Upper lobe of left lung (tissue), 6 donors: ENCODE results near the gene MED13L. TPM values are rescaled to one million over a fixed set of nuclear protein-coding genes. Genes with fewer than 3 reads are reported as not detected.
"Not testable (repeated sequence)": the region's sequence is repeated elsewhere in the genome, so short reads cannot be mapped to it uniquely, and the experiment has no call there.

Experiments
- ATAC-seq, 2 donors: fragments of 200-7000 bp; cut with Tn5 transposase; one replicate each; pipeline ENCODE4 v1.9.1; 2022; ENCODE audit warnings: mild to moderate bottlenecking in 2 of 2, moderate library complexity in 2 of 2; ENCODE audit not compliant: low FRiP score in 2 of 2
- DNase-seq, 2 donors: peaks; one replicate each; pipeline ENCODE4 v3.0.0-alpha.2; 2019 to 2020
- H3K27ac ChIP-seq, 4 donors: fragments of 200-600 bp; sonication (generic); one replicate each; pipeline ENCODE4 v1.5.1; 2016 to 2019
- H3K27me3 ChIP-seq, 4 donors: fragments of 200-600 bp; sonication (generic); one replicate each; pipeline ENCODE4 v1.5.1; 2017 to 2019
- H3K36me3 ChIP-seq, 4 donors: fragments of 200-600 bp; sonication (generic); one replicate each; pipeline ENCODE4 v1.5.1; 2016 to 2019
- H3K4me1 ChIP-seq, 4 donors: fragments of 200-600 bp; sonication (generic); one replicate each; pipeline ENCODE4 v1.5.1; 2018 to 2019
- H3K4me3 ChIP-seq, 4 donors: fragments of 200-600 bp; sonication (generic); one replicate each; pipeline ENCODE4 v1.5.1; 2017 to 2019; ENCODE audit warnings: mild to moderate bottlenecking in 2 of 4, moderate library complexity in 1 of 4
- H3K9me3 ChIP-seq, 4 donors: fragments of 200-600 bp; sonication (generic); one replicate each; pipeline ENCODE4 v1.5.1; 2018 to 2019
- EP300 ChIP-seq, 4 donors: sonication (generic); formaldehyde crosslinking; IDR thresholded peaks; one replicate each; pipeline ENCODE4 v1.5.1; 2017; ENCODE audit warnings: antibody characterized with exemption in 4 of 4, control low read depth in 2 of 4
- POLR2A ChIP-seq, 4 donors: fragments of 450-650 bp; IDR thresholded peaks; one replicate each; pipeline ENCODE4 v1.5.1; 2016 to 2017; ENCODE audit warnings: antibody characterized with exemption in 4 of 4, mild to moderate bottlenecking in 2 of 4
- POLR2AphosphoS5 ChIP-seq, 2 donors: sonication (generic); formaldehyde crosslinking; IDR thresholded peaks; one replicate each; pipeline ENCODE4 v1.5.1; 2017; ENCODE audit warnings: antibody characterized with exemption in 2 of 2
- WGBS, 2 donors: methylation state at CpG; one replicate each; pipeline ENCODE4 v1.1.5; 2017 to 2018; 5-methylcytosine and 5-hydroxymethylcytosine counted together
- total RNA-seq, 6 donors: library from RNA; depleted of rRNA in 4 of 6; stranded (reverse); fragments of >200 nt in 4 of 6; gene quantifications; one replicate each; pipeline versions ENCODE4 v1.1.0 to v1.2.1, GENCODE V29; 2016 to 2021
- TF ChIP-seq, protein P1 (sequence below), 6 experiments: fragments of 450-650 bp in 4 of 6; fragments of 200-600 bp in 2 of 6; sonication (generic) in 2 of 6; IDR thresholded peaks; one replicate each; pipeline ENCODE4 v1.5.1; 2016 to 2019; ENCODE audit warnings: antibody characterized with exemption in 6 of 6
- donor health status: DM: no; HTN: no; CAD: no; lungs with moderate emphysema.
- donor health status: DM: no; HTN: yes; CAD: no; lungs with severe emphysema.

The MED13L gene
- total RNA-seq, 6 donors from 2014 or later, result 96.6 to 178 (median 124) TPM

DNA sequence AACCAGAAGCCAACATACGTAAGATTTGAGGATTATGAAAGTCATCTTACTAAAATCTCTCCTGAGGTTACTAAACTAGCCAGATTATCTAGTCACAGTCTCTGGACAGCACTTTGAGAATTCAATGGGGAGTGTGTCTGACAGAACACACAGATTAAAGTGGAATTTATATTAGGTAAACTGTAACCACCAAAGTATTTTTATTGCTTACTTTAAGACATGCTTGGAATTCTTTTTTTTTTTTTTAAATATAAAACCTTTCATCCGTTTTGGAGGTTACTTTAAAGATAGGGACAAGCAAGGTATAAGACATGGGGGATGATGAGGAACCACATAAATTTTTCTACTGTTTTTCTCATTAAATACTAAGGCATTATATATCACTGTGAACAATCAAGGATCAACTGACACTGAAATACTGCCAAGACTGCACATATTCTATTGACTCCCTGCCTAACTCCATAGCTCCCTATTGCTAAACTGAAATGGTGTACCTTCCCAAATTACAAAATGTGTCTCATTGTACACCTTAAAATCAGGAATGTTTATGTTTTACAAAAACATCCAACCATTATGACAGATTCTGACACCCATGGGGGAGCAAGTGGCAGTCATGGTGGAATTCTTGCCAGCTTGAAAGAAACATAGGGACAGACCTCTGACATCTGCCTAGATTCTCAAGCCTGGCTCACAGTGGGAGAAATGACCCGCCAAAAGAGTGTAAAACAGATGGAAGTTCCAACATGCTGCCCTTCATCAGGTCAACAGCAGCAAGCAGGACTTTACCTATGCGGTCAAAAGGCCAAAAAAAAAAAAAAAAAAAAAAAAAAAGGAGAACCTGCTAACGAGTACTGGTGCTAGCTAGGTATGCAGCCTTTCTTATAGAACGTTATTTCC, 239.3 kb downstream of the MED13L start:
- Histone ChIP-seq H3K36me3 (no peaks in the 10 kb centered on the region), H3K27ac (no peak overlapping the region), H3K4me1 (peaks cover 5 to 18% (median 6%) of the 10 kb centered on the region in 4 donors), H3K9me3 (no peaks in the 10 kb centered on the region), H3K27me3 (no peaks in the 10 kb centered on the region), H3K4me3 (no peak overlapping the region)
- no peak for DNase-seq
- WGBS, 2 donors, result 82 to 83% methylated on average over 6 of the region's 6 CpGs
- no peak for ATAC-seq
- TF ChIP-seq POLR2A (IDR thresholded peaks at IDR 0.05), result no peak
- no peak for TF ChIP-seq EP300 (IDR thresholded peaks at IDR 0.05)
- TF ChIP-seq POLR2AphosphoS5 (IDR thresholded peaks at IDR 0.05), result no peak
- TF ChIP-seq, protein P1, sequence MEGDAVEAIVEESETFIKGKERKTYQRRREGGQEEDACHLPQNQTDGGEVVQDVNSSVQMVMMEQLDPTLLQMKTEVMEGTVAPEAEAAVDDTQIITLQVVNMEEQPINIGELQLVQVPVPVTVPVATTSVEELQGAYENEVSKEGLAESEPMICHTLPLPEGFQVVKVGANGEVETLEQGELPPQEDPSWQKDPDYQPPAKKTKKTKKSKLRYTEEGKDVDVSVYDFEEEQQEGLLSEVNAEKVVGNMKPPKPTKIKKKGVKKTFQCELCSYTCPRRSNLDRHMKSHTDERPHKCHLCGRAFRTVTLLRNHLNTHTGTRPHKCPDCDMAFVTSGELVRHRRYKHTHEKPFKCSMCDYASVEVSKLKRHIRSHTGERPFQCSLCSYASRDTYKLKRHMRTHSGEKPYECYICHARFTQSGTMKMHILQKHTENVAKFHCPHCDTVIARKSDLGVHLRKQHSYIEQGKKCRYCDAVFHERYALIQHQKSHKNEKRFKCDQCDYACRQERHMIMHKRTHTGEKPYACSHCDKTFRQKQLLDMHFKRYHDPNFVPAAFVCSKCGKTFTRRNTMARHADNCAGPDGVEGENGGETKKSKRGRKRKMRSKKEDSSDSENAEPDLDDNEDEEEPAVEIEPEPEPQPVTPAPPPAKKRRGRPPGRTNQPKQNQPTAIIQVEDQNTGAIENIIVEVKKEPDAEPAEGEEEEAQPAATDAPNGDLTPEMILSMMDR (IDR thresholded peaks at IDR 0.05), result no peak

DNA sequence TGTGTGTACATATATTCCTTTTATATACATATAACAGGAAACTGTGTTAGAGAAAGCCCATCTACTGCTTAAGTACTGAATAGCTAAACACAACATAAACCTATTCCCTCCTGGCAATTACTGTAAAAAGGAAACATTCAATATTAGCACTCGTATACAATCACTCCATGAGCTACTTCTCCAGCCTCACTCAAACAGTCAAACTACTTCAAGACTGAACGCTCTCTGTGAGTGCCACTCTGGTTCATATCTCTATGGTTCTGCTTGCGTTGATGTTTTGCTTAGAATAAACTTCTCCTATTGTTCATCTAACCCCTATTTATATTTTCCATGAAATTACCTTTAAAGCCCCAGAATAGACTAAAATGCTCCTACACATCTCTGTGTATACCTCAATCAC, 243.7 kb downstream of the MED13L start:
- Histone ChIP-seq H3K9me3 (peaks cover 0 to 5% (median 0%) of the 10 kb centered on the region in 4 donors), H3K4me3 (no peak overlapping the region), H3K4me1 (peaks cover 5 to 20% (median 6%) of the 10 kb centered on the region in 4 donors), H3K27me3 (no peaks in the 10 kb centered on the region), H3K36me3 (no peaks in the 10 kb centered on the region), H3K27ac (no peak overlapping the region)
- TF ChIP-seq POLR2AphosphoS5 (IDR thresholded peaks at IDR 0.05), result no peak
- TF ChIP-seq POLR2A (IDR thresholded peaks at IDR 0.05), result no peak
- TF ChIP-seq EP300 (IDR thresholded peaks at IDR 0.05), result no peak
- TF ChIP-seq, protein P1 (IDR thresholded peaks at IDR 0.05), result no peak
- DNase-seq (no peak), ATAC-seq (no peak)
- 48 to 61% methylated on average over 3 of the region's 3 CpGs for WGBS, 2 donors

DNA sequence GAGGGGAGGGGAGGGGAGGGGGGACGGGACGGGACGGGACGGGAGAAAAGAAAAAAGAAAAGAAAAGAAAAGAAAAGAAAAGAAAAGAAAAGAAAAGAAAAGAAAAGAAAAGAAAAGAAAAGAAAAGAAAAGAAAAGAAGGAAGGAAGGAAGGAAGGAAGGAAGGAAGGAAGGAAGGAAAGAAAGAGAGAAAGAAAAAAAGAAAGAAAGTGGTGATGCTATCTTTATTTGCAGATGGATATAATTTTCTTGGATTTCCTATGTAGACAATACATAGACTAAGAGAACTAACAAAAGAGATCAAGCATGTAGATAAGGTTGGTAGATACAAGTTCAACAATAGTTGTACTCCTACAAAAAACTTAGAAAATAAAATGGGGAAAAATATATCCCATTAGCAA, 245.9 kb downstream of the MED13L start:
- not testable (repeated sequence) for H3K4me3 ChIP-seq, DNase-seq, H3K36me3 ChIP-seq, ATAC-seq, H3K4me1 ChIP-seq, H3K27ac ChIP-seq, H3K9me3 ChIP-seq, H3K27me3 ChIP-seq
- 95 to 96% methylated on average over 4 of the region's 4 CpGs for WGBS, 2 donors

DNA sequence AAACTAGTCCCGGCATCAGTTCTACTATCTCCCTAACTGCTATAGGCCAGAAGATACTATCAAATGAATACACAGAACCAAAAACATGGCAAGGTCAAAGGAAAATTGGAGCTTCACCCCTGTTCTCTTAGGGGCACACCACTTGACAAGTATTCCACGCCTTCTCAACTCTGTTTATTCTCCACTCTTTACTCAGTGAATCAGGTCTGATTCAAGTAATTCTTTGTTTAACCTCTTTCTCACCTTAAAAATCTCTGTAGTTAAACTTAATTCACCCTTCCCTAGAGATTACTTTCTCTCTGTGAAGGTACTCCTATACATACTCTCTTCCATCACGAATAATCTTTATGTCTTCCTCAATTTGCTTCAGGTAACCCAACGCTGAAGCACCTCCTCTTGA, 248.9 kb downstream of the MED13L start:
- TF ChIP-seq POLR2AphosphoS5 (IDR thresholded peaks at IDR 0.05) (no peak), POLR2A (IDR thresholded peaks at IDR 0.05) (no peak), EP300 (IDR thresholded peaks at IDR 0.05) (no peak)
- H3K9me3 ChIP-seq, result peaks cover 0 to 5% (median 0%) of the 10 kb centered on the region in 4 donors
- WGBS, 2 donors, result 85 to 86% methylated on average over 4 of the region's 4 CpGs
- no peaks in the 10 kb centered on the region for H3K36me3 ChIP-seq
- H3K4me1 ChIP-seq, result peaks cover 0 to 6% (median 2%) of the 10 kb centered on the region in 4 donors
- no peak overlapping the region for H3K4me3 ChIP-seq
- H3K27me3 ChIP-seq, result no peaks in the 10 kb centered on the region
- DNase-seq, result no peak
- H3K27ac ChIP-seq, result no peak overlapping the region
- no peak for ATAC-seq

DNA sequence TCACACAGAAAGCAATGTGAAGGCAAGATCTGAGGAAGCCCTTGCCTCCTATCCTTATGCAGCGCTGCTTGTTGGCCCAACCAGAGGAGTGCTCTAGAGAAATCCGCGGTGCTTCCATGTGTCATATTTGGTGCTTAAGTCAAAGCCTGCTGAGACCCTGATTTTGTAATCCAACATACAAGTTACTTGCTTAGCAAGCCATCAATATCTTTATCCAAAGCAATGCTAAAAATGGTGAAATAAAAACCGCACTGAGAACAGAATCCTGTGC, 250.0 kb downstream of the MED13L start:
- no peak for ATAC-seq
- peaks cover 0 to 6% (median 1%) of the 10 kb centered on the region in 4 donors for H3K4me1 ChIP-seq
- H3K27me3 ChIP-seq, result no peaks in the 10 kb centered on the region
- H3K27ac ChIP-seq, result no peak overlapping the region
- no peaks in the 10 kb centered on the region for H3K36me3 ChIP-seq
- no peak for DNase-seq
- no peak overlapping the region for H3K4me3 ChIP-seq
- 96 to 97% methylated on average over 4 of the region's 4 CpGs for WGBS, 2 donors
- TF ChIP-seq EP300 (IDR thresholded peaks at IDR 0.05), result no peak
- no peak for TF ChIP-seq POLR2AphosphoS5 (IDR thresholded peaks at IDR 0.05)
- no peak for TF ChIP-seq POLR2A (IDR thresholded peaks at IDR 0.05)
- TF ChIP-seq, protein P1 (IDR thresholded peaks at IDR 0.05), result no peak
- peaks cover 0 to 5% (median 0%) of the 10 kb centered on the region in 4 donors for H3K9me3 ChIP-seq
